PC-9 (cell line): ENCODE data around the gene LSG1.

Experiments
- EZH2 ChIP-seq: fragments of 200-600 bp; sonication (generic); IDR thresholded peaks from 2 replicates; pipeline ENCODE4 v1.8.0; 2017; ENCODE audit warnings: antibody characterized with exemption, low read depth
- TF ChIP-seq, protein P1 (sequence below): fragments of 200-600 bp; sonication (generic); conservative IDR thresholded peaks from 2 replicates; pipeline ENCODE4 v1.6.1; 2017; ENCODE audit warnings: mixed run types, antibody characterized with exemption, mild to moderate bottlenecking, moderate library complexity

DNA sequence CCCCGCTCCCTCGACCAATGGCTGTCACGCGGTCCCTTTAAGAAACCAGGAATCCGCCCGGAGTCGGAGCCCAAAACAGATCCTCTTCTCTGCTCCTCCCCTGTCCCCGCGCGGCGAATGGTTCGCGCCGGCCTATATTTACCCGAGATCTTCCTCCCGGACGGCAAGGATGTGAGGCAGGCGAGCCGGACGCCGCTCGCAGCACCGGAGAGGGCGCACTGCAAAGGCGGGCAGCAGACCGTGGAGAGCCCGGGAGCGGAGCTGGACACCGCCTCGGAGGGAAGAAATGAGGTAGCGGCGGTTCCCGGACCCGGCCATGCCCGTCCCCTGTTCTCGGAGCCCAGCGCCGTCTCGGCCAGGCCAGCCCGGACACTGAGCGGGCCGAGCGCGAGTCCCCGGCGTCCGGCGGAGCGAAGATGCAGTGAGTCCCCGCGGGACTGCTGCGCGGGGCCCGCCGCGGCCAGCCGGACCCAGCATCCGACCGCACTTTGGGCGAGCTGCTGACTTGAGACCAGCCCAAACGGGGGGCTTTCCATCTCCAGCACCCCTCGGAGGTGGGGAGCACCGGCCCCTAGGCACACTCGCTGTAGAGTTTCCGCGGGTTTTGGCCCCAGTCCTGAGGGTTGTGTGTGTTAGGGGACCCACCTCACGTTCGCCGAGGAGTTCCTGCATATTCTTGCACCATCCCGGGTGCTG lies 13.9 kb upstream of the LSG1 start, which contains the start of gene FAM43A:
- TF ChIP-seq, protein P1, sequence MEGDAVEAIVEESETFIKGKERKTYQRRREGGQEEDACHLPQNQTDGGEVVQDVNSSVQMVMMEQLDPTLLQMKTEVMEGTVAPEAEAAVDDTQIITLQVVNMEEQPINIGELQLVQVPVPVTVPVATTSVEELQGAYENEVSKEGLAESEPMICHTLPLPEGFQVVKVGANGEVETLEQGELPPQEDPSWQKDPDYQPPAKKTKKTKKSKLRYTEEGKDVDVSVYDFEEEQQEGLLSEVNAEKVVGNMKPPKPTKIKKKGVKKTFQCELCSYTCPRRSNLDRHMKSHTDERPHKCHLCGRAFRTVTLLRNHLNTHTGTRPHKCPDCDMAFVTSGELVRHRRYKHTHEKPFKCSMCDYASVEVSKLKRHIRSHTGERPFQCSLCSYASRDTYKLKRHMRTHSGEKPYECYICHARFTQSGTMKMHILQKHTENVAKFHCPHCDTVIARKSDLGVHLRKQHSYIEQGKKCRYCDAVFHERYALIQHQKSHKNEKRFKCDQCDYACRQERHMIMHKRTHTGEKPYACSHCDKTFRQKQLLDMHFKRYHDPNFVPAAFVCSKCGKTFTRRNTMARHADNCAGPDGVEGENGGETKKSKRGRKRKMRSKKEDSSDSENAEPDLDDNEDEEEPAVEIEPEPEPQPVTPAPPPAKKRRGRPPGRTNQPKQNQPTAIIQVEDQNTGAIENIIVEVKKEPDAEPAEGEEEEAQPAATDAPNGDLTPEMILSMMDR: no peak
- TF ChIP-seq EZH2: no peak
